HG02623 (cell line): ENCODE measurements around the gene FLVCR2.

ENCODE experiments used
- ATAC-seq: cut with Tn5 transposase; IDR thresholded peaks from one replicate; pipeline ENCODE4 v1.9.1; 2021; ENCODE audit warnings: moderate library complexity; ENCODE audit not compliant: unreplicated experiment

FLVCR2 gene

GRCh38 chr14:75626863-75627262 lies 48.4 kb downstream of the FLVCR2 start:
- ATAC-seq, result no peak

DNA sequence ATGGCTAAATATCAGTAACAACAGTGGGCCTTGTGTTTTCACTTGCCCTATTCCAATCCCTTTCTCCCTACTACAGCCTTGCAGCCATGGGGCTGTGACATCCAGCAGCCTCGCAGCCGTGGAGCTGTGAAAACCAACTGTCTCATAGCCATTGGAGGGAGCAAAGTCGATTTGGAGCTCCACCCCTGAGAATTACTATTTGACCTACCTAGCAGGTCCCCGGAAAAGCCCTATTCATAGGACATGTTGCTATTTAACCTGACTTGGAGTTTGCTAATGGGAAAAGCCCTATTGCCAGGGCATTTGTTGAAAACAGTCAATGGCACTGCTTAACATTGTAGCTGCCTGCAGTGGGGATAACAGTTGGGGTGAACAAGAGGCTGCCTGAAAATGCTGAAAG lies 49.0 kb downstream of the FLVCR2 start:
- no peak for ATAC-seq

- ATAC-seq, result no peak
These were observed 50.4 kb downstream of the FLVCR2 start for GRCh38 chr14:75628816-75629215.

DNA sequence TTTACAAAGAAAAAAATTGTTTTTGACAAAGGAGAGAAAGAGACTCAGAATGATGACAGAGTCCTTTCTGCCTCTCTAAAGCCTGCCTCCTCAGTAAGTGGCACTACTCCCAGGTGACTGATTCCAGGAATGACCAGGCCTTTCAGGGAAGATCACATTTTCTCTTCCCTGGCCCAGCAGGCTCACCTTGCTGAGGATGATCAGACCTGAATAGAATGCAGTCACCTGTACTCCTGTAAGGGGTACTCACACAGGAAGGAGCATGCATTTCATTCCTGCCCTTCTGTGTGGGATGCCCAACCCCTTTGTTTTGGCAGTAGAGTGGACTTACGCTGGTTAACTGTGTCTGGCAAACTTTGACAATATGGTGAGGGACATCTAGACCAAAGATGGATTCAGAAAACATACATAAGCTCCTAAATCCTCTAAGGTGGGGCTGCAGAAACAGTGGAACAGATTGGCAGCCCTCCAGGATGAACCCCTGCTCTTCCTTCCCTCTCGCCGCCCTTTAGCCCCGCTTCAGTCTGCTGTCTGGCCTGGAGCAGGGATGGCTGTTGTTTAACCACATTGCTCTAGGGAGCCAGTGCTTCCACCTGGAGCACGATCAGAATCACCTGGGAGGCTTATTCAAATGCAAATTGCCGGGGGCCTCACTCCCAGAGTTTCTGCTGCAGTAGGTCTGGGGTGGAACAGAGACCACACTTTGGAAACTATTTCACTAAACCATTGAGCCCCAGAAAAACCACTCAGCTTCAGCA lies 52.5 kb downstream of the FLVCR2 start:
- no peak for ATAC-seq

GRCh38 chr14:75631453-75631831 lies 53.0 kb downstream of the FLVCR2 start:
- no peak for ATAC-seq

DNA sequence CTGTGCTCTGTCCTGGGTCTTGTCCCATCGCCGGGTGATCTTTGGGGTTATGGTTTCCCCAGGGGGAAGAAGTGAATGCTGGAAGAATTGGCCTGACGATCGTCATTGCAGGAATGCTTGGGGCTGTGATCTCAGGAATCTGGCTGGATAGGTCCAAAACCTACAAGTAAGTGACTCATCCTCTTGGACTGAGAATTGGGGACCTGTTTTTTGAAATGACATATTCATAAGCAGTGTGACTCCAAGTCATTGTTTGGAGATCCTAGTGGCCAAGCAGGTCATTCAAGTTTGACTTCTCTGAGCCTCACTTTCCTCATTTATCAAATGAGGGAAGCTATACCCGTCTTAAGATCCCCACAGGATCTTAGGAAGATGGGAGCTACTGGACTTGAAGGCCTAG lies 56.4 kb downstream of the FLVCR2 start:
- ATAC-seq, result no peak

GRCh38 chr14:75636100-75636692 lies 57.8 kb downstream of the FLVCR2 start:
- ATAC-seq, result no peak

DNA sequence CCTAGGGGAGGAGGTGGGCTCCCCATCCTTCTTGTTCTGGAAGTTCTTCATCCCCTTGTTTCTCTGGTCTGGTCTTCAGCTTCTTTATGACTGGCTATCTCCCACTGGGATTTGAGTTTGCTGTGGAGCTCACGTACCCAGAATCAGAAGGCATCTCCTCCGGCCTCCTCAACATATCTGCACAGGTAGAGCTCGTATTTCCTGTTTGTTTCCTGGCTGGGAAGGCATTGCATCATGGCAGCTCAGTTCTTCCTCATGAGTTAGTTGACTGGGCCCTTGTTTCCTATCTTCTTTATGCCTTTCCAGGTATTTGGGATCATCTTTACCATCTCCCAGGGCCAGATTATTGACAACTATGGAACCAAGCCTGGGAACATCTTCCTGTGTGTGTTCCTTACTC lies 62.5 kb downstream of the FLVCR2 start:
- ATAC-seq, result no peak

- no peak for ATAC-seq
These were observed 65.6 kb downstream of the FLVCR2 start for GRCh38 chr14:75643985-75644384.

GRCh38 chr14:75645056-75645455 lies 66.6 kb downstream of the FLVCR2 start:
- ATAC-seq, result no peak

- no peak for ATAC-seq
These were observed 68.3 kb downstream of the FLVCR2 start for GRCh38 chr14:75646762-75647161.

- no peak for ATAC-seq
These were observed 69.2 kb downstream of the FLVCR2 start for GRCh38 chr14:75647640-75648039.

- ATAC-seq, result no peak
These were observed 69.8 kb downstream of the FLVCR2 start for GRCh38 chr14:75648066-75648838.

GRCh38 chr14:75649337-75649736 lies 70.9 kb downstream of the FLVCR2 start:
- ATAC-seq, result no peak

GRCh38 chr14:75649773-75650172 lies 71.4 kb downstream of the FLVCR2 start:
- no peak for ATAC-seq

GRCh38 chr14:75650253-75651058 lies 72.0 kb downstream of the FLVCR2 start:
- ATAC-seq, result no peak

DNA sequence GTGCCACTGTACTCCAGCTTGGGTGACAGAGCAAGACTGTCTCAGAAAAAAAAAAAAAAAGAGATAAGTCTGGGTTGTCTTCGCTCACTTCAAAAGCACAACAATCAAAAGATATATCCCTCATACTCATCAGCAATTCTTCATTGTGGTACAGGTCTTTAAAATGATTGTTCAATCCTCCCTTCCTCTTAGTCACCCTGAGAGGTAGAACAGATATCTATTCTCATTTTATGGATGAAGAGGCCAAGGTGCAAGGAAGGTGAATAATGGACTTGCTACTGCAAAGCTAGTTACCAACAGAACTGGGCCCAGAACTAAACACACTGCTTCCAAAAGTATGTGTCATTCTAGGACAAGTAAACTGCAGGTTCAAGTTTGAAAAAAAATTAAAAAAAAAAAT lies 75.1 kb downstream of the FLVCR2 start:
- no peak for ATAC-seq

DNA sequence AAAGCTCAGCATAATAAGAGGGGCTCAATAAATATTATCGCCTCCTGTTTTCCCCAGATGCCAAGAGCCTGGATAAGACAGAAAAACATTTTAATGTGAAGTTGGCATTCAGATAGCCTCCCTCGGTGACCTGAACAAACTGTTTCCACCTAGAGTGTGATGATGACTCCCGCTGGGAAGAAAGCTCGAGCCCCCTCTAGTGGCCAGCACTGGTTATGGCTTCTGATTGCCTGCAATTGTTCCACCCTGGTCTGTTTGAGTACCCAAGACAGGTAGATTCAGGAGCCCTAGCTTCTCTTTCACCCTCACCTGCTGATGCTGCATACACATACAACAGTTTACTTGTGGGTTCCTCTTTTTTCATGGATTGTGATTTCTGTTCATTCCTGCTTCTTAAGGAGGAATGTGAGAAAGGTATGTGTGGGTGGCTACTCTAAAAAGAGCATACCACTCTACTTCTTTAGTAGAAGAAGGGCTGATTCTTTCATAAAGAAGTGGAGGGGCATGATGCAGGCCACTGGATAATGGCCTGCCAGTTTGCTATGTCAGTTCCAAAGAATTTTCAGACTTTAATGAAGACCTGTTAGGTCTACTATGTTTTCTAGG lies 75.8 kb downstream of the FLVCR2 start:
- ATAC-seq, result no peak

GRCh38 chr14:75655235-75655634 lies 76.8 kb downstream of the FLVCR2 start:
- ATAC-seq, result no peak

GRCh38 chr14:75657331-75657730 lies 78.9 kb downstream of the FLVCR2 start:
- ATAC-seq, result no peak

GRCh38 chr14:75658957-75659356 lies 80.5 kb downstream of the FLVCR2 start:
- ATAC-seq, result no peak
